HepG2 (cell line): ENCODE results near the gene VPS37D. TPM values are rescaled to one million over a fixed set of nuclear protein-coding genes. Genes with fewer than 3 reads are reported as not detected.
A peak's percentile ranks its signal among the peaks of the same experiment; 100 is the strongest.

Source experiments
- ATAC-seq: fragments of 200-7000 bp; cut with Tn5 transposase; 3 replicates; pipeline ENCODE4 v1.9.1; 2020; ENCODE audit warnings: mild to moderate bottlenecking, moderate library complexity
- Bru-seq: library from RNA; stranded (reverse); fragments of 400-500 nt; gene quantifications from one replicate; lab custom pipeline; 2021; lab: Mats Ljungman, UMichigan
- BruChase-seq, 2 experiments: library from RNA; stranded (reverse); fragments of 400-500 nt; gene quantifications; one replicate each; lab custom pipeline; 2021; lab: Mats Ljungman, UMichigan
- BruUV-seq: library from RNA; stranded (reverse); fragments of 400-500 nt; replicated peaks from 2 replicates; lab custom pipeline; 2021; lab: Mats Ljungman, UMichigan
- CTCF ChIA-PET: fragments of 300-600 bp; formaldehyde crosslinking; extraction: SDS; loops from one replicate; lab custom pipeline; 2021; ENCODE audit warnings: low total read pairs, inconsistent platforms, low intra/inter-chr PET ratio; lab: Yijun Ruan, JAX
- POLR2A ChIA-PET: fragments of 350-600 bp; sonication (Branson Sonifier 250); formaldehyde crosslinking; loops from one replicate; lab custom pipeline; 2020; ENCODE audit warnings: antibody characterized with exemption, inconsistent platforms; lab: Yijun Ruan, JAX
- DNase-seq: peaks from one replicate; pipeline ENCODE4 v3.0.0-alpha.2; 2015; ENCODE audit warnings: low spot score
- FAIRE-seq: peaks from 3 replicates; lab custom pipeline; 2011; peaks lifted over from hg19 to GRCh38; lab: Jason Lieb, UNC
- H2AFZ ChIP-seq: one replicate; pipeline ENCODE4 v1.6.1; 2011; ENCODE audit warnings: low read length, inconsistent platforms
- H3K27ac ChIP-seq: fragments of 300-600 bp; 3 replicates; pipeline ENCODE4 v1.8.0; 2011; ENCODE audit warnings: mixed run types, mild to moderate bottlenecking, mixed read lengths, low read length, inconsistent platforms; ENCODE audit not compliant: insufficient read depth; ENCODE audit errors: extremely low read length
- H3K27me3 ChIP-seq, 2 experiments: fragments of 200-600 bp in 1 of 2; 2 replicates in 1 of 2; 3 replicates in 1 of 2; pipeline versions ENCODE4 v1.6.0 to v1.8.0; 2011; ENCODE audit warnings: low read length in 2 of 2, mild to moderate bottlenecking in 2 of 2, moderate library complexity in 2 of 2, inconsistent platforms in 1 of 2; ENCODE audit not compliant: insufficient read depth in 2 of 2, control insufficient read depth in 1 of 2
- H3K36me3 ChIP-seq, 2 experiments: fragments of 200-600 bp in 1 of 2; replicated peaks in 1 of 2; 2 replicates in 1 of 2; 3 replicates in 1 of 2; pipeline versions ENCODE4 v1.5.1 to v1.8.0; 2011; ENCODE audit warnings: low read length in 2 of 2, inconsistent platforms in 1 of 2; ENCODE audit not compliant: insufficient read depth in 2 of 2, control insufficient read depth in 1 of 2
- H3K4me1 ChIP-seq: 2 replicates; pipeline ENCODE4 v1.5.1; 2012; ENCODE audit warnings: low read length, inconsistent platforms; ENCODE audit not compliant: insufficient read depth
- H3K4me2 ChIP-seq: 2 replicates; pipeline ENCODE4 v1.6.0; 2011; ENCODE audit warnings: low read depth, low read length, inconsistent platforms
- H3K4me3 ChIP-seq, 3 experiments: fragments of 200-600 bp in 1 of 3; sonication (generic), shearing (Covaris generic) in 1 of 3; replicated peaks in 1 of 3; 2 replicates each; pipeline ENCODE4 v1.5.1; 2011 to 2016; ENCODE audit warnings: low read length in 3 of 3, inconsistent platforms in 2 of 3, low read depth in 2 of 3, mild to moderate bottlenecking in 2 of 3, control low read depth in 1 of 3, mixed read lengths in 1 of 3; ENCODE audit not compliant: insufficient read depth in 1 of 3
- H3K79me2 ChIP-seq: one replicate; pipeline ENCODE4 v1.6.1; 2011; ENCODE audit warnings: low read length, inconsistent platforms; ENCODE audit not compliant: insufficient read depth
- H3K9ac ChIP-seq: 2 replicates; pipeline ENCODE4 v1.6.0; 2011; ENCODE audit warnings: mild to moderate bottlenecking, low read depth, low read length, inconsistent platforms; ENCODE audit not compliant: insufficient read depth
- H3K9me3 ChIP-seq: 2 replicates; pipeline ENCODE4 v1.5.1; 2012; ENCODE audit warnings: mild to moderate bottlenecking, low read length
- H4K20me1 ChIP-seq: 2 replicates; pipeline ENCODE4 v1.6.0; 2011; ENCODE audit warnings: inconsistent platforms, mild to moderate bottlenecking, low read length, moderate library complexity; ENCODE audit not compliant: insufficient read depth
- AGO1 ChIP-seq: fragments of 200-400 bp; formaldehyde crosslinking; IDR thresholded peaks from 2 replicates; pipeline ENCODE4 v1.6.1; 2017; ENCODE audit warnings: mild to moderate bottlenecking, low read depth, low read length, moderate library complexity; ENCODE audit not compliant: poor library complexity, severe bottlenecking
- BORCS8-MEF2B ChIP-seq: sonication (generic); formaldehyde crosslinking; IDR thresholded peaks from 2 replicates; pipeline ENCODE4 v1.8.0; 2022; ENCODE audit warnings: mild to moderate bottlenecking, missing genetic modification reagents
- CHD4 ChIP-seq: fragments of 200-600 bp; sonication (generic); IDR thresholded peaks from 2 replicates; pipeline ENCODE4 v1.7.0; 2017; ENCODE audit warnings: mild to moderate bottlenecking, low read length, borderline replicate concordance
- HDAC1 ChIP-seq: sonication (generic); formaldehyde crosslinking; IDR thresholded peaks from 2 replicates; pipeline ENCODE4 v1.5.1; 2020; ENCODE audit warnings: mild to moderate bottlenecking, missing genetic modification reagents
- HNRNPLL ChIP-seq: fragments of 200-400 bp; formaldehyde crosslinking; IDR thresholded peaks from 2 replicates; pipeline ENCODE4 v1.6.1; 2017; ENCODE audit warnings: mild to moderate bottlenecking, low read depth, low read length; ENCODE audit not compliant: poor library complexity, severe bottlenecking
- IRF2 ChIP-seq: IDR thresholded peaks from 2 replicates; pipeline ENCODE4 v1.6.1; 2018; ENCODE audit warnings: missing genetic modification reagents, missing compliant biosample characterization
- ISX ChIP-seq: sonication (generic); formaldehyde crosslinking; conservative IDR thresholded peaks from 2 replicates; pipeline ENCODE4 v1.5.0; 2020; ENCODE audit warnings: missing genetic modification reagents
- MXI1 ChIP-seq: IDR thresholded peaks from 3 replicates; pipeline ENCODE4 v1.6.1; 2012; ENCODE audit warnings: low read depth, low read length, inconsistent platforms, borderline replicate concordance
- RCOR2 ChIP-seq: IDR thresholded peaks from 2 replicates; pipeline ENCODE4 v1.6.1; 2016; ENCODE audit warnings: missing biosample characterization, missing genetic modification reagents
- SMARCE1 ChIP-seq: fragments of 450-650 bp; IDR thresholded peaks from 2 replicates; pipeline ENCODE4 v1.6.1; 2017; ENCODE audit warnings: borderline replicate concordance
- TBL1XR1 ChIP-seq: fragments of 150-350 bp; IDR thresholded peaks from 2 replicates; pipeline ENCODE4 v1.6.1; 2014; ENCODE audit warnings: borderline replicate concordance, low read length; ENCODE audit not compliant: partially characterized antibody
- ZFP36L1 ChIP-seq: sonication (generic); formaldehyde crosslinking; IDR thresholded peaks from 2 replicates; pipeline ENCODE4 v1.8.0; 2022; ENCODE audit warnings: mild to moderate bottlenecking, missing genetic modification reagents, moderate library complexity
- ZFP62 ChIP-seq: sonication (generic); formaldehyde crosslinking; IDR thresholded peaks from 2 replicates; pipeline ENCODE4 v1.4.0; 2020; ENCODE audit warnings: missing genetic modification reagents
- ZFX ChIP-seq: sonication (generic); formaldehyde crosslinking; IDR thresholded peaks from 2 replicates; pipeline ENCODE4 v1.4.0; 2020; ENCODE audit warnings: mild to moderate bottlenecking, low read depth, missing genetic modification reagents, moderate library complexity
- ZNF230 ChIP-seq: sonication (generic); formaldehyde crosslinking; IDR thresholded peaks from 2 replicates; pipeline ENCODE4 v1.4.0; 2020; ENCODE audit warnings: mild to moderate bottlenecking, missing genetic modification reagents
- ZNF253 ChIP-seq: sonication (generic); formaldehyde crosslinking; IDR thresholded peaks from 2 replicates; pipeline ENCODE4 v1.8.0; 2022; ENCODE audit warnings: mild to moderate bottlenecking, missing genetic modification reagents, borderline replicate concordance
- ZNF547 ChIP-seq: sonication (generic); formaldehyde crosslinking; IDR thresholded peaks from 2 replicates; pipeline ENCODE4 v1.5.1; 2020; ENCODE audit warnings: mild to moderate bottlenecking, missing genetic modification reagents
- ZNF761 ChIP-seq: sonication (generic); formaldehyde crosslinking; conservative IDR thresholded peaks from 2 replicates; pipeline ENCODE4 v1.4.0; 2020; ENCODE audit warnings: mild to moderate bottlenecking, missing genetic modification reagents
- WGBS: methylation state at CpG from one replicate; pipeline ENCODE4 v1.1.6; 2017; ENCODE audit warnings: low lambda C conversion rate; 5-methylcytosine and 5-hydroxymethylcytosine counted together
- in situ Hi-C: cut with HindIII; loops from 2 replicates; pipeline ENCODE4 v1.10.0; 2017; ENCODE audit warnings: low pct_unique_long_range_greater_than_20kb; ENCODE audit not compliant: extremely low pct_ligation_motif_present
- intact Hi-C: fragments of 100-400 bp; cut with micrococcal nuclease; formaldehyde crosslinking; loops from one replicate; pipeline ENCODE4 v1.10.0; 2022; ENCODE audit not compliant: unreplicated experiment
- long read RNA-seq, 2 experiments: library from RNA in 1 of 2; library from polyadenylated mRNA in 1 of 2; stranded (forward) in 1 of 2; unstranded in 1 of 2; transcript quantifications; one replicate each; pipeline ENCODE4 v2.0.0, GENCODE V29; 2019 to 2022
- polyA minus RNA-seq, 3 experiments: library from RNA; depleted of rRNA, polyadenylated mRNA; stranded (reverse); fragments of >200 nt; gene quantifications; 2 replicates each; pipeline ENCODE4 v1.2.3, GENCODE V29; 2011; ENCODE audit warnings: low replicate concordance in 1 of 3
- polyA plus RNA-seq, 8 experiments: library from polyadenylated mRNA; depleted of rRNA in 3 of 8; stranded (reverse) in 7 of 8; unstranded in 1 of 8; fragments of >200 nt; fragmentation: Illumina TruSeq in 4 of 8; extraction: Trizol in 4 of 8; gene quantifications; 2 replicates each; pipeline versions ENCODE4 v1.2.1 to v1.2.3, GENCODE V29; 2011 to 2016; ENCODE audit warnings: low read depth in 4 of 8, missing spikeins in 1 of 8, mixed read lengths in 1 of 8; ENCODE audit not compliant: insufficient read depth in 1 of 8
- total RNA-seq, 5 experiments: library from RNA; depleted of rRNA; stranded (reverse); fragments of >200 nt; fragmentation: Illumina TruSeq; extraction: Trizol; gene quantifications; 2 replicates each; pipeline ENCODE4 v1.2.3, GENCODE V29; 2016; ENCODE audit warnings: low read depth in 1 of 5

VPS37D gene, protein sequence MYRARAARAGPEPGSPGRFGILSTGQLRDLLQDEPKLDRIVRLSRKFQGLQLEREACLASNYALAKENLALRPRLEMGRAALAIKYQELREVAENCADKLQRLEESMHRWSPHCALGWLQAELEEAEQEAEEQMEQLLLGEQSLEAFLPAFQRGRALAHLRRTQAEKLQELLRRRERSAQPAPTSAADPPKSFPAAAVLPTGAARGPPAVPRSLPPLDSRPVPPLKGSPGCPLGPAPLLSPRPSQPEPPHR
- total RNA-seq (2016; rRNA removed; fragmentation: Illumina TruSeq; extraction: Trizol) (4.9 and 6.3 TPM in 2 replicates), polyA plus RNA-seq (2011; rRNA removed) (3.8 and 5.7 TPM in 2 replicates), polyA minus RNA-seq (2011; rRNA and poly(A)+ RNA removed; ENCODE audit: low replicate concordance) (0.37 and 3.2 TPM in 2 replicates), Bru-seq, nascent RNA (percentile 43 among the genes with signal in this experiment), BruChase-seq, experiment 1, labeled RNA remaining after a 6-hour chase (percentile 62 among the genes with signal in this experiment), BruChase-seq, experiment 2, labeled RNA remaining after a 2-hour chase (percentile 55 among the genes with signal in this experiment)
- 7.4 and 7.8 TPM in 2 replicates for total RNA-seq (2016; cell fraction: cytosol; rRNA removed; fragmentation: Illumina TruSeq; extraction: Trizol; ENCODE audit: low read depth)
- total RNA-seq (2016; cell fraction: insoluble cytoplasmic fraction; rRNA removed; fragmentation: Illumina TruSeq; extraction: Trizol) = 5.1 and 6.3 TPM in 2 replicates
- total RNA-seq (2016; cell fraction: membrane; rRNA removed; fragmentation: Illumina TruSeq; extraction: Trizol) = 11.3 and 11.5 TPM in 2 replicates
- total RNA-seq (2016; cell fraction: nucleus; rRNA removed; fragmentation: Illumina TruSeq; extraction: Trizol) = 3.3 and 3.9 TPM in 2 replicates
- 3.8 and 5.1 TPM in 2 replicates for polyA plus RNA-seq (2011; cell fraction: cytosol; rRNA removed)
- polyA plus RNA-seq (2011; cell fraction: nucleus; rRNA removed) = 11.9 and 15.2 TPM in 2 replicates
- polyA plus RNA-seq (2012) = 5.1 and 5.6 TPM in 2 replicates
- polyA plus RNA-seq (2016; cell fraction: cytosol; fragmentation: Illumina TruSeq; extraction: Trizol; ENCODE audit: low read depth) = 5.8 and 6.7 TPM in 2 replicates
- 4.4 and 4.5 TPM in 2 replicates for polyA plus RNA-seq (2016; cell fraction: insoluble cytoplasmic fraction; fragmentation: Illumina TruSeq; extraction: Trizol; ENCODE audit: low read depth)
- polyA plus RNA-seq (2016; cell fraction: membrane; fragmentation: Illumina TruSeq; extraction: Trizol; ENCODE audit: low read depth) = 7.2 and 7.6 TPM in 2 replicates
- polyA plus RNA-seq (2016; cell fraction: nucleus; fragmentation: Illumina TruSeq; extraction: Trizol; ENCODE audit: insufficient read depth, low read depth) = 8.1 and 8.8 TPM in 2 replicates
- polyA minus RNA-seq (2011; cell fraction: cytosol; rRNA and poly(A)+ RNA removed) = 2.4 and 2.6 TPM in 2 replicates
- polyA minus RNA-seq (2011; cell fraction: nucleus; rRNA and poly(A)+ RNA removed) = 0.90 and 1.5 TPM in 2 replicates
- long read RNA-seq, experiment 1, partial matches to known transcripts = 0 of 1 reads
- long read RNA-seq, experiment 1, other reads (novel, unspliced or antisense) = 1 of 1 reads
- long read RNA-seq, experiment 2, transcript VPS37D-201 (4 exons, 1,624 nt) = major isoform, 7 of 14 reads
- long read RNA-seq, experiment 2, partial matches to known transcripts = 2 of 14 reads
- long read RNA-seq, experiment 2, other reads (novel, unspliced or antisense) = 5 of 14 reads

DNA sequence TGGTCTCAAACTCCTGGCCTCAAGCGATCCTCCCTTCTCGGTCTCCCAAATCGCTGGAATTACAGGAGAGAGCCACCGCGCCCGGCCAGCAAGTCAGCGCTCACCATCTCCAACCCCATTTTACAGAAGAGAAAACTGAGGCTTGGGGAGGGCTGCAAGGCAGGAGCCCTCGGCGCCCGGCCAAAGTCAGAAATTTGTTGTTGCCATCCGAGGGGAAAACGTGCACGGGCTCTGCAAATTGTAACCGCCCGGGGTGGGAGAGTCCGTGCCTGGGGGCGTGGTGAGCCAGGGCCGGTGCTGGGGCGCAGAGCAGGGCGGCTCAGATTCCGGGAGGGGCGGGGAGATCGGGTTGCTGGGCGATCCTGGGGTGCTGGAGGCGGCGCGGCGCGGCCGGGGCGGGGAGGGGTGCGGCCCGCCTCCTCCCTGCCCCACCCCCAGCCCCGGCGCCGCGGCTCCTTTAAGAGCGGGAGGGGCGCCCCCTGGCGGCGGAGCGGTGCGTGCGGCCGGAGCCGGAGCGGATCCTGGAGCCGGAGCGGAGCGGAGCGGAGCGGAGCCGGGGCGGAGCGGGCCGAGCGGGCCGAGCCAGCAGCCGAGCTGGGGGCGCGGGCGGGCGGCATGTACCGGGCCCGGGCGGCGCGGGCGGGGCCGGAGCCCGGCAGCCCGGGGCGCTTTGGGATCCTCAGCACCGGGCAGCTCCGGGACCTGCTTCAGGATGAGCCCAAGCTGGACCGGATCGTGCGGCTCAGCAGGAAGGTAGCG is at the start of gene VPS37D:
Gene VPS37D (plus strand): TSS at position 488 of the 759 bp plus-strand sequence. CDS start 128 bp downstream, at position 616.
- ChIA-PET CTCF (interaction anchor here (0.7 to 2.0 kb wide), 3 partner anchors 20 to 60 kb away, joined by 3 to 12 read pairs (median 3); no protein-coding TSS in a partner anchor), POLR2A (interaction anchor here (0.8 to 3.4 kb wide), 5 partner anchors 43 to 60 kb away, joined by 3 to 67 read pairs (median 6); partner anchors contain the start of gene MLXIPL)
- in situ Hi-C loops (loop anchor here (5.0 kb wide), 1 partner anchor 55 kb away; no protein-coding TSS in a partner anchor), intact Hi-C loops (loop anchor here (2.0 to 5.0 kb wide), 2 partner anchors 15 to 50 kb away; partner anchors contain the start of genes BUD23, DNAJC30 and STX1A)
- peak within 1 kb of the TSS; percentile 68 to 84 (median 77) for H3K4me3 ChIP-seq
- peaks cover 48% of the 10 kb centered on the region for H3K4me1 ChIP-seq
- H3K27ac ChIP-seq = peak within 1 kb of the TSS; percentile 94
- DNase-seq (peak; percentile 67), FAIRE-seq (no peak), ATAC-seq (peak; percentile 71)
- H2AFZ ChIP-seq = no peak within 1 kb of the TSS
- no peaks in the 10 kb centered on the region; a peak in 1 of 5 replicates for H3K27me3 ChIP-seq
- H3K36me3 ChIP-seq = peaks cover 0 to 2% of the 10 kb centered on the region in 2 experiments; a peak in 1 of 5 replicates
- H3K79me2 ChIP-seq = no peaks in the 10 kb centered on the region
- no TSS peak for BruUV-seq
- no peaks in the 10 kb centered on the region for H4K20me1 ChIP-seq
- peak within 1 kb of the TSS; percentile 77 for H3K9ac ChIP-seq
- peak within 1 kb of the TSS; percentile 96 for H3K4me2 ChIP-seq
- WGBS = 50% methylated on average over 11 of the region's 79 CpGs
- no peaks in the 10 kb centered on the region for H3K9me3 ChIP-seq
- TF ChIP-seq ZNF253 (CRISPR knock-in tag) = no peak
- TF ChIP-seq ZFP36L1 (CRISPR knock-in tag) = no peak
- TF ChIP-seq BORCS8-MEF2B = peak; percentile 43
- peak; percentile 60; the same call in 1 of the 3 replicates for TF ChIP-seq MXI1
- TF ChIP-seq RCOR2 (CRISPR knock-in tag) = peak; percentile 96
- no peak for TF ChIP-seq TBL1XR1
- TF ChIP-seq SMARCE1 = no peak
- peak; percentile 51 for TF ChIP-seq HNRNPLL
- 0 out of 2 replicates have a peak, but pooled peaks have one; percentile 37 for TF ChIP-seq ZFX (CRISPR knock-in tag)
- TF ChIP-seq ISX (CRISPR knock-in tag) = no peak
- TF ChIP-seq ZNF230 (CRISPR knock-in tag) = no peak
- TF ChIP-seq ZNF761 (CRISPR knock-in tag) = no peak
- no peak for TF ChIP-seq AGO1
- TF ChIP-seq ZNF547 (CRISPR knock-in tag) = no peak
- peak; percentile 99 for TF ChIP-seq CHD4
- TF ChIP-seq HDAC1 = peak; percentile 90
- TF ChIP-seq IRF2 (CRISPR knock-in tag) = 0 out of 2 replicates have a peak, but pooled peaks have one; percentile 21
- TF ChIP-seq ZFP62 (CRISPR knock-in tag) = no peak
